RKO (cell line): Measurements from ENCODE around the gene CHMP1B.
"Not testable (repeated sequence)": the region's sequence is repeated elsewhere in the genome, so short reads cannot be mapped to it uniquely, and the experiment has no call there.

Experiments used
- DNase-seq: peaks from one replicate; pipeline ENCODE4 v3.0.0-alpha.2; 2016; ENCODE audit warnings: low spot score

Gene CHMP1B

GRCh38 chr18:11871501-11871900 is 20.3 kb downstream of the CHMP1B start:
- no peak for DNase-seq

GRCh38 chr18:11872479-11873136 is 21.4 kb downstream of the CHMP1B start:
- DNase-seq: peak; percentile 43

- DNase-seq: no peak
Measured at GRCh38 chr18:11873670-11874340, 22.6 kb downstream of the CHMP1B start.

GRCh38 chr18:11874676-11875075 is 23.5 kb downstream of the CHMP1B start:
- no peak for DNase-seq

GRCh38 chr18:11877497-11878135 is 26.4 kb downstream of the CHMP1B start:
- DNase-seq: no peak

GRCh38 chr18:11880586-11881304 is 29.5 kb downstream of the CHMP1B start:
- no peak for DNase-seq

GRCh38 chr18:11882636-11883035 is 31.4 kb downstream of the CHMP1B start:
- DNase-seq: no peak

GRCh38 chr18:11883153-11883552 is 31.9 kb downstream of the CHMP1B start:
- DNase-seq: no peak

GRCh38 chr18:11884396-11885030 is 33.3 kb downstream of the CHMP1B start:
- DNase-seq: no peak

GRCh38 chr18:11885278-11885947 is 34.2 kb downstream of the CHMP1B start:
- no peak for DNase-seq

GRCh38 chr18:11886577-11887110 is 35.4 kb downstream of the CHMP1B start:
- no peak for DNase-seq

GRCh38 chr18:11887328-11888128 is 36.3 kb downstream of the CHMP1B start:
- no peak for DNase-seq

GRCh38 chr18:11888726-11889125 is 37.5 kb downstream of the CHMP1B start:
- no peak for DNase-seq

- DNase-seq: no peak
Measured at GRCh38 chr18:11889284-11889683, 38.1 kb downstream of the CHMP1B start.

GRCh38 chr18:11891737-11892136 is 40.5 kb downstream of the CHMP1B start:
- DNase-seq: no peak

- DNase-seq: not testable (repeated sequence)
Measured at GRCh38 chr18:11892438-11892837, 41.2 kb downstream of the CHMP1B start.

- DNase-seq: no peak
Measured at GRCh38 chr18:11897781-11898180, 46.6 kb downstream of the CHMP1B start.

- DNase-seq: no peak
Measured at GRCh38 chr18:11899063-11899462, 47.9 kb downstream of the CHMP1B start.

GRCh38 chr18:11901826-11902438 is 50.7 kb downstream of the CHMP1B start:
- no peak for DNase-seq
